Stimulated activated CD4-positive, alpha-beta T cell treated with anti-CD3 and anti-CD28 coated beads, Interleukin-4, amount 100 ng/mL, for 48 hours (primary cell): ENCODE results near the gene PSTPIP1.
A peak's percentile ranks its signal among the peaks of the same experiment; 100 is the strongest.

Experiments
- DNase-seq, 2 donors: peaks; one replicate each; pipeline ENCODE4 v3.0.0-alpha.2; 2020; ENCODE audit warnings: low read depth in 2 of 2

Gene PSTPIP1

GRCh38 chr15:76998663-76999285, 3.8 kb downstream of the PSTPIP1 start:
- no peak for DNase-seq

GRCh38 chr15:76999996-77000395, 5.1 kb downstream of the PSTPIP1 start:
- DNase-seq, result no peak

- DNase-seq, result no peak
These were observed 6.4 kb downstream of the PSTPIP1 start for GRCh38 chr15:77001351-77001750.

- no peak for DNase-seq
These were observed 7.0 kb downstream of the PSTPIP1 start for GRCh38 chr15:77001966-77002365.

GRCh38 chr15:77002436-77002835, 7.5 kb downstream of the PSTPIP1 start:
- DNase-seq, result no peak

- peak in 1 of 2 donors; percentile 75 for DNase-seq
These were observed 8.3 kb downstream of the PSTPIP1 start for GRCh38 chr15:77002954-77003912.

- DNase-seq, result no peak
These were observed 9.3 kb downstream of the PSTPIP1 start for GRCh38 chr15:77004189-77004588.

GRCh38 chr15:77009176-77009575, 14.2 kb downstream of the PSTPIP1 start:
- no peak for DNase-seq

GRCh38 chr15:77009646-77010311, 14.9 kb downstream of the PSTPIP1 start:
- DNase-seq, result no peak

GRCh38 chr15:77010312-77010686, 15.4 kb downstream of the PSTPIP1 start:
- DNase-seq, result no peak

- DNase-seq, result no peak
These were observed 15.9 kb downstream of the PSTPIP1 start for GRCh38 chr15:77010857-77011256.

GRCh38 chr15:77012117-77012712, 17.3 kb downstream of the PSTPIP1 start:
- no peak for DNase-seq

GRCh38 chr15:77012868-77013267, 17.9 kb downstream of the PSTPIP1 start:
- no peak for DNase-seq

GRCh38 chr15:77013776-77014131, 18.8 kb downstream of the PSTPIP1 start:
- DNase-seq, result peak; percentile 73 to 80

GRCh38 chr15:77014132-77015081, 19.5 kb downstream of the PSTPIP1 start:
- no peak for DNase-seq

- DNase-seq, result no peak
These were observed 20.9 kb downstream of the PSTPIP1 start for GRCh38 chr15:77015646-77016320.

GRCh38 chr15:77016321-77016695, 21.4 kb downstream of the PSTPIP1 start:
- no peak for DNase-seq

GRCh38 chr15:77017091-77017660, 22.2 kb downstream of the PSTPIP1 start:
- no peak for DNase-seq

GRCh38 chr15:77017761-77018720, 23.1 kb downstream of the PSTPIP1 start:
- DNase-seq, result no peak
